HG03571 (cell line): ENCODE results near the gene DENND1A.

Experiments used
- ATAC-seq: cut with Tn5 transposase; IDR thresholded peaks from one replicate; pipeline ENCODE4 v1.9.1; 2021; ENCODE audit not compliant: unreplicated experiment

DENND1A gene

GRCh38 chr9:123776708-123777537 lies 153.0 kb downstream of the DENND1A start:
- ATAC-seq: no peak

GRCh38 chr9:123775289-123776284 lies 154.3 kb downstream of the DENND1A start:
- no peak for ATAC-seq

DNA sequence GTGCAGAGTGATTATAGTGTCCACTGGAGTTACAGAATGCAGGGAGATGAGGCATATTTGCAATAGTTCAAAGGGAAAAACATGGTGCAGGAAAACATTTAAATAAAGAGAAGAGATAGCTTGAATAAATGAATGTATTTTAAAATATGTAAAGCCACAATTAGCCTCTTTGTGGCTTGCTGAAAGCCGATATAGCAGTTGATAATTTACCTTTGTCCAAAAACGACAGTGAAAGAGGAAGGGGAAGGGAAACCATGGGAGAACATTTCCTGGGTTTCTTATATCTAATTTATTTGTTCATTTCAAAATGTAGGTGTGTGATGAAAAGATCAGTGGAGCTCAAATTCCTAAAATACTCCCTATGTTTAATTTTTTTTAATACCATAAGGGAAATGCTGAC lies 156.1 kb downstream of the DENND1A start:
- no peak for ATAC-seq

DNA sequence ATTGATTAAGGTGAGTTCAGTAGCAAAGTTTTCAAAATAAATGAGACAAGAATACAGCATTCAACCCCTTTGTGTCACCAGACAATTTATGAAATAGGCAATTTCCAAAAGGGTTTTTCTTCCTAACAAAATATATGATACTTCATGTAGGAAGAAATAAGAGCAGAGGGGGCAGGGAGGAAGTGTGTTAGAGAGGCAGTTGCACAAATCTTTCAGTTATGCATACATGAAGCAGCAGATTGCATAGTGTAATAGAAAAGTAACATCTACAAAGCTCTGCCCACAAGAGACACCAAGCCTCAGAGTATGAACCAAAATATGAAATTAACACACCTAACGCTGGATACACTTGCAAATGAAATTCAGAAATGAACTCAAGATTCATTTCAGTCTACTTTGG lies 157.0 kb downstream of the DENND1A start:
- ATAC-seq: no peak

- ATAC-seq: no peak
Observed at GRCh38 chr9:123772374-123772773, 157.6 kb downstream of the DENND1A start.

DNA sequence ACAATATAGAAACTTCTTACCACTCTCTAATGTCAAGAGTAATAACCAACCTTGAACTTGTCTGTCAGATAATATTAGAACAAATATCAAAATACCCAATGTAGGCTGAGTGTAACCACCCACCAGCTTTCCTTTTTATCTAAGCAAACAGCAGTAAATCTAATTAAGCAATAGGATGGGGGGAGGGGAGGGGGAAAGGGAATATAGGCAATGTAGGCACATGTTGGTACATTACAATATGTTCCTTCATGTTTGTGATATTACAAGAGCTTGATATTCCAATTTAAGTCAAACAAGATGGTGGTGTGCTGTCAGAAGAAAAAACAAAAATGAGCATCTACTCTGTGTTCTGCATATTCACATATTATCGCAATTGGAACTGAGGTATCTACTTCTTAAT lies 158.2 kb downstream of the DENND1A start:
- no peak for ATAC-seq

DNA sequence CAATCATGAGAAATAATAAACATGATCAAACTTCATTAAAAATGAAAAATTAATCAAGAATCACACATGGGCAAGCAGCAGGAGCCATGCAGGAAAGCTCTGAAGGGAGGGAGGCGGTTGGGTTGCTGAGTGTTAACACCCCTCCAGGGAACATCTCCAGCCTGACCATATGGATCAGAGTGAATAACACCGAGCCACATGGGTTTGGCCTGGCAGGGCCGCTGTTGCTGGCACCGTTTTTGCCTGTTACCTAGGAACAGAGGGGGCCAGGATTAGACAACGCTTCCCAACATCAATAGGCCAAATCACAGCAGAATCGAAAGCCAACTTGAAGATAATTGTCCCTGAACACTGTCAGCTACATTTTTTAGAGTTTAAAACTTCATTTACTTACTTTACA lies 160.2 kb downstream of the DENND1A start:
- no peak for ATAC-seq

DNA sequence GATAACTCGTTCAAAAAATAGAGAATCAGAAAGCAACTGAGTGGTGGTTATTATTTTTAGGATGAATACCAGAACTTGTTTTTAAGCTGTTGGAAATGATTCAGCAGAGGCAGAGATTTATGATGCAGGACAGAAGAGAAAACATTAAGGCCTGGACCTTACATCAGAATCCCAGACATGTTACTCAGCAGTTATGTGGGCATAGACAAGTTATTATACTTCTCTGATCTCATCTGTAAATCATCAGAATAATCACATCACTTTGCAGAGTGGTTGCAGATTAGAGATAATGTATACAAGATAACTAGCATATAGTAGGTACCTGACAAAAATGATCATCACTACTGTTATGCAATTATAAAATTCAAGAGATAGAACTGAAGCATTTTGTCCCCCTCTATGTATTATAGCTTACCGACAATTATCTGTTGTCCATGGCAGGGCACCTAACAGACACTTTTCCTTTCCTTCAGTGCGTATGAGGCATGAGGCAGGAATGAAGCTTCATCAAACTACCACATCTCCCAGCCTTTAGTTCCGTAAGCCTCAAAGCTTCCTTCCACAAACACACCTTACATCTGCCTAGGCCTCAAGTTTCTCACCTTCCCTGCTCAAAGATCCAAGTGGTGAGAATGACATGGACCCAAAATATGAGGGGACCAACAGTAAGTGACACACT lies 165.9 kb downstream of the DENND1A start:
- ATAC-seq: no peak

- no peak for ATAC-seq
Observed at GRCh38 chr9:123761905-123762605, 167.9 kb downstream of the DENND1A start.

DNA sequence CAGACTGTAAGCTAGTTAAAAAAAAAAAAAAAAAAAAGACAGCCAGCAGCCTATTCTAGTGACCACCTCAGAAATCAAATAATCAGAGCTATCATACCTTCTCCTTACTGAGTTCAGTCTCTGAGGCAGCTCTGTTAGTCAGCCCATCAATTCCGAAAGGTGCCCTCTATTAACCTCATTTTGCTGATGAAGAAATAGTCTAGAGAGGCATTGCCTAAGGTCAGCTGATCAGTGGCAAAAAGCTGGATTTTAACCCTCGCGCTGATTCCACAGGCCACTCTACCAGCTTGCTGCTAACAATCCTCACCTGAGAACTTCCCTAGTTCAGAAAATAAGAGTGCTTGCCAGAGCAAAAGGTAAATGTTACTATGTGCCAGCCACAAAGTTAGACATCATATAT lies 172.0 kb downstream of the DENND1A start:
- no peak for ATAC-seq

DNA sequence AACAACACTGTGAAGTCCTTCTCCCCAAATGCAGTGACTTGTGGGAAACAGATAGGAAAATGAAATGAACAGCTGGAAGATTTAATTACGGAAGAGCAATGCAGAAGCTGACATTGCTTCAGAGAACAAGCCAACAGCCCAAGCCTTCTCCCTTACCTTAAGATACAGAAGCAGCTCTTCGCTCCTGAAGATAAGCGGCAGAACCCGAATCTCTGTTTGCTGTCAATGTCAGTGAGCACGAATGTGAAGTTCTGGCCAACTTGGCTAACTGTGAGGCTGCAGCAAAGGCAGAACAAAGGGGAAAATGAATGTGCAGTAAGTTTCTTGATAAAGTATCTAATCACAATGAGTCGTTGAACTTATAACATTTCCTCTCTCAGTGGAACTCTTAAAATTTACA lies 172.4 kb downstream of the DENND1A start:
- ATAC-seq: no peak

DNA sequence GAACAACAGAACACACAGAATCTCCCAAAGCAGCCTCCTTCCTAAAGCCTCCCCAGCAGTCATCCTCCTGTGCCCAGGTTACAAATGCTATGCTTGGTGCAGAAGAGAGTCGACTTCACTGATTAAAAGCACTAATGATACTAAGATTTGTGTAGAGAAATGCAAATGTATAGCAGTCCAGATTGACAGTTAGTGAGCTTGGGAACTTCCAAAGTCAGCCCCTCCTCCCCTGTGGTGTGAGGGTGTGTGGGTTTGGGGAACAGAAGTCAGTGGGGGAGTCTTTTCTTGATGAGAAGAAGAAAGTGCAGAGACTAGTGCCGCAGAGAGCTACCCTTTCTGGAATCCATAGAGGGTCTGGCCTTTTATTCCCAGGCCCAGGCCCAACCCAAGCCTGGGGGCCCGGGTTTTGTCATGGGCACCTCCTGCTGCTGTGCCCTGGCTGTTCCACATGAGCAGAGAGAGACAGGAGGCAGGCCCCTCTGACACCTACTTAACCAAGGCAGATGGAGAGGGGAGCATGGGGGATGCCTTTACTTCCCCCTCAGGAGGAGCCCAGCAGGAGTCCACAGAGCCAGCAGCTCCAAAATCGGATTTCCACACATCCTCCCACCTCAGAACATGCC lies 173.3 kb downstream of the DENND1A start:
- no peak for ATAC-seq

- ATAC-seq: no peak
Observed at GRCh38 chr9:123753669-123754258, 176.2 kb downstream of the DENND1A start.

GRCh38 chr9:123753016-123753415 lies 176.9 kb downstream of the DENND1A start:
- no peak for ATAC-seq

DNA sequence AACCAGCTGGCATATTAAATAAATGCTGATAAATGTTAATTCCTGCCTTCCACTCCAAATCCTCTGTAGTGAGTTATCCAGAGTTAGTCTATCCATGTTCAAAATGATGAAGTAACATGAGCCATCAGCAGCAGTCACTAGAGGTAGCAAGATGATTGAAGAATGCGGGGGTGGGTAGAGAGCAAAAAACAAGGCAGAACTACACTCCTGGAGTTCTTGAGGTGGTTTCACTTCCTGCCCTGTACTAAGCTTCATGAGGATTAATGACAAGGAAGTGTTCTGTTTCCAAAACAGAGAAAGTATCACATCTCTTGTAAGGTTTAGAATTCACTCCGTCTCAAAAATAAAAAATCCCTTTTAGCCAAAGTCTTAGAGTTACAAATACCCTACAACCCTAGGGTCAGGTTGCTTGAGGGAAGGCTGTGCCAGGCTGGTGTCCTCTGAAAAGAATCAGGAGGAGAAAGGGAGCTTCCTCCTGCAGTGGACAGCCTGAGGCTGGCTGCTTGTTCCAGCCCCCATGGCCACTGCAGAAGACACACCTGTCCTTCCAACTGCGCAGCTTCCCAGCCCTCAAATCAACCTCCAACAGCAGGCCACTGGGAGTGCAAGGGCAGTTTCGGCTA lies 180.2 kb downstream of the DENND1A start:
- no peak for ATAC-seq

- no peak for ATAC-seq
Observed at GRCh38 chr9:123746765-123747164, 183.2 kb downstream of the DENND1A start.

DNA sequence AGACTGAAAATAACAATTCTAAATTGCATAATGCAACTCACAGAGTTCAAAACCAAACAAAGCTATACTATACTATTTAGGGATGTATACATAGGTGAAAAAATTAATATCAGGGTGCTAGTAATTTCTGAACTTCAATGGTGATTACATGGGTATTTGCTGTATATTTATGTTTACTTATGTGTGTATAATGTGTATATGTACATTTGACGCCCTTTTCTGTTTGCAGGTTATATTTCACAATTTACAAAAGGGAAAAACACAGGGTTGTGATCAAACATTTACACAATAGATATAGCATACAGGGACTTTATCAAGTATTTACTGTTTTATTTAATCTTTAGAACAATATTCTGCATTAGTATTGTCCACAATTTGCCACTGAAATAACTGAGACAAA lies 184.0 kb downstream of the DENND1A start:
- ATAC-seq: no peak

- no peak for ATAC-seq
Observed at GRCh38 chr9:123745451-123745850, 184.5 kb downstream of the DENND1A start.

DNA sequence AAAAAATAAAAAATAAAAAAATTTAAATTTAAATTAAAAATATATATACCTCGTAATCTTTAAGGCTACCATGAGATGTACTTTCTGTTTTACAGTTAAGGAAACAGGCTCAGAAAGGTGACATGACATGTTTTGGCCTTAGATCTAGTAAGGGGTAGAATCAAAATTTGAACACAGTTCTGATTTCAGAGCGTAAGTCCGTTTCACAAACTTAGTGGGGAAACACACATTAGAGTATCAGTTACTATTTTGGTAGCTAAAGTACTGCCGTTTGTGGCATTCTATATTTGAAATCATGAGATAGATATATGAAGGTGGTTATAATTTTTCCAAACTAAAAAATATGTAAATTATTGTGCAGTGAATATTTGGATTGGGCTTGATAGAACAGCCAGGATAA lies 186.2 kb downstream of the DENND1A start:
- ATAC-seq: no peak
